Fibroblast of skin of left quadriceps (primary cell): Measurements from ENCODE around the gene TMEM185B.
"Not testable (repeated sequence)": the region's sequence is repeated elsewhere in the genome, so short reads cannot be mapped to it uniquely, and the experiment has no call there.

Experiments
- DNase-seq, 2 experiments: peaks; one replicate each; pipeline ENCODE4 v3.0.0-alpha.2; 2013; ENCODE audit warnings: low read depth in 2 of 2

Gene TMEM185B

DNA sequence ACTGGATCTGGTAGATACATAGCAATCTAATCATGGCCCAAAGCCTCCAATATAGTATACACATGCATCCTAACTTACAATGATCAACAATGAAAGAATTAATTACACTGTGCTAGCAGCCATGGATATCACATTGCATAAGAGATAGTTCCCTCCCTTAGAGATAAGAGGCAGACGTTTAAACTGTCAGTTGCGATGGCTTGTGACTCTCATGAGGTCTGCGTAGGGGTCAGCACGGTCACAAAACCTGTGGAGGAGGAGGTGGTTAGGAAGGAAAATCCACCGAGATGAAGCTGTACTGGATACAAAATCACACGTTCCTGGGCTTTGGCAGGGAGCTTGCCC lies 28.7 kb upstream of the TMEM185B start:
- DNase-seq, result no peak

DNA sequence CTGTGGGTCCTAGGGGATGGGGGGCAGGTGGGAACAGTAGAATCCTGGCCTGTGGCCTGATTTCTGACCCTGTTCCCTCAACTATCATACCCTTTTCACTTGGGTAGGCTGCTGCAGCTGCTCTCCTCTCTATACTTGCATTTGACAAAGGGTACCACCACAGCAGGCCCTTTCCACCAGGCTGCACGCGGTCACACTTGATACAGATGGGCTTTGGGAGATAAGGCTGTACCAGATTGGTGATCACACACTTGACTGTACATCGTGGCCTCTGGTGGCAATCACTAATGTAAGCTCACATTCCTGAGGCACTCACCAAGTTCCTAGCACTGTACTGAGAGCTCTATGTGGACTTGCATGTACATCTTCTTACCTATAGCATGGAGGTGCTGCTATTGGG lies 27.9 kb upstream of the TMEM185B start:
- no peak for DNase-seq

DNA sequence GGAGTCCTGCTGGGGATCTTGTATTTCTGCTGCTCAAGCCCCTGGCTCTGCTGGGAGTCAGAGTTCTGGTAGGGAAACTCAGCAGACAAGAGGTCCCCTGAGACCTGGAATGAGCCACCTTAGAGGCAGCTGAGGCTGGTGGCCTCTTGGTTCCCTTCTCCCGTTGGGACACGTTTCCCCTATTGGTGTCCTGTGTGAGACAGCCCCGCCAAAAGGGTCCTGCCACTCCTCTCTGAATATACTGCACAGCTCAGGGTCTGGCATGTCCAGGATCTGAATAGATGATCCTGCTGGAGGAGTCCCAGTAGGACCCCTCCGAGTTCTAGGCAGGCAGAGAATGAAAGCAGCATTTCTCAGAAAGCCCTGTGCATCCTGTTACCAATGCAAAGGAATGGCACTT lies 27.4 kb upstream of the TMEM185B start:
- no peak for DNase-seq

GRCh38 chr2:120247851-120248250 lies 24.7 kb upstream of the TMEM185B start:
- DNase-seq, result no peak

GRCh38 chr2:120246546-120247300 lies 23.5 kb upstream of the TMEM185B start:
- DNase-seq, result no peak

GRCh38 chr2:120245520-120246332 lies 22.5 kb upstream of the TMEM185B start:
- DNase-seq, result no peak

- no peak for DNase-seq
These were observed 21.7 kb upstream of the TMEM185B start for GRCh38 chr2:120244656-120245519.

DNA sequence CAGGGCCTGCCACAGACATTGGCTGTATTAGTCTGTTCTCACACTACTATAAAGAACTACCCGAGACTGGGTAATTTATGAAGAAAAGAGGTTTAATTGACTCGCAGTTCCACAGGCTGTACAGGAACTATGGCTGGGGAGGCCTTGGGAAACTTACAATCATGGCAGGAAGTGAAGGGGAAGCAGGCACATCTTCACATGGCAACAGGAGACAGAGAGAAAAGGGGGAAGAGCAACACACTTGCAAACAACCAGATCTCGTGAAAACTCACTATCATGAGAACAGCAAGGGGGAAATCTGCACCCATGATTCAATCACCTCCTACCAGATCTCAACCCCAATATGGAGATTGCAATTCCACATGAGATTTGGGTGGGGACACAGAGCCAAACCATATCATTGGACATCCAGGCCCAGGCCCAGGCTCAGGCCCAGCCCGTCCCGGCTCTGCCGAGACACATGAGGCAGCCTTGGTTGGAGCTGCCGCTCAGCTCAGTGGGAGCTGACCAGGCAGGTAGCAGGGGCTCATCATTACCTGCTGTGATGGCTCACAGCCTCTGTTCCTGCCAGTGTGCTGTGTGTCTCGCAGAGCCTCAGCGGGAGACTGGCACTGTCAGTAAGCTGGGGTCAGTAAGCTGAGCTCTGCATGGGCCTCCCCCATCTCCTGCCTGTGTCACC lies 20.8 kb upstream of the TMEM185B start:
- no peak for DNase-seq

GRCh38 chr2:120243211-120243610 lies 20.0 kb upstream of the TMEM185B start:
- no peak for DNase-seq

- no peak for DNase-seq
These were observed 18.5 kb upstream of the TMEM185B start for GRCh38 chr2:120241684-120242083.

DNA sequence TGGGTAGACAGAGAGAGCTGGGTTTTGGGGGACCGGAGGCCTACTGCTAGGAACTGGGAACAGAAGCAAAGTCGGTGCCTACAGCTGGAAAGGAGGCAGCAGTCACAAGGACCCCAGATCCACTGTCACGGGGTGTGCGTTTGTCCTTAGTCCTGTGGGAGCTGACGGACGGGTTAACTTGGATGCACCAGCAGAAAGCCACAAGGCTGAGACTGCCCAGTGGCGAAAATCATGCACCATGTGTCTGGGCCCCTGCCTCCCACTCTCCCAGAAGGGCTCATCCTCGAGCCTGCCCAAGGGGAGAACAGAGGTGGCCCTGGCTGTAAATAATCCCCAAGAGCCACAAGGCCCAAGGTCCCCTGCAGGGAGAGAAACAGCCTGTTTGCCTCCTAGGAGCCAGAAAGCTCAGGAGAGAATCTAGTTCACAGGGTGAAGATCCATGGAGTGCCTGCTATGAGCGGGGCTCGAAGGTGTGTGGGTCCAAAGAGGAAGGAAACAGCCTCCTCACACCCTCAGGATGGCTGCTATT lies 17.8 kb upstream of the TMEM185B start:
- DNase-seq, result no peak

GRCh38 chr2:120239488-120240287 lies 16.5 kb upstream of the TMEM185B start:
- DNase-seq, result peak; percentile 42 to 50

- no peak for DNase-seq
These were observed 15.7 kb upstream of the TMEM185B start for GRCh38 chr2:120238728-120239487.

DNA sequence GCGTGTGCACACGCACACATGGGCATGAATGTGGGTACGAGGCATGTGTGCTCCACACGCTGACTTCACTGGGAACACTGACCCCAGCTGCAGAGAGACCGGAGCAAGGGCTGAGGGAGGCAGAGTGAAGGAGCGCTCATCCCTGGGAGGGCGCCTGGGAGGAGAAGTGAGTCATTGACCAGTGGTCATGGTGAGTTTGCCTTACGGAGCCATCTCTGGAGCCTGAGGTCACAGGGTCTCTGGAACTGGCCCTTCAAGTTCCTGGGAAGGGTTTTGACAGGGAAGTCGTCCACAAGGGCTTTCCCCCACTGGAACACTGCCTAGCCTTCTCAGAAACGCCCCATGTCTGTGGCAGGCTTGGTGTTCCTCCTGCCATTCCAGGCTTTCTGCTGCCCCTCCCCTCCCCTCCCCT lies 14.3 kb upstream of the TMEM185B start:
- DNase-seq, result no peak

DNA sequence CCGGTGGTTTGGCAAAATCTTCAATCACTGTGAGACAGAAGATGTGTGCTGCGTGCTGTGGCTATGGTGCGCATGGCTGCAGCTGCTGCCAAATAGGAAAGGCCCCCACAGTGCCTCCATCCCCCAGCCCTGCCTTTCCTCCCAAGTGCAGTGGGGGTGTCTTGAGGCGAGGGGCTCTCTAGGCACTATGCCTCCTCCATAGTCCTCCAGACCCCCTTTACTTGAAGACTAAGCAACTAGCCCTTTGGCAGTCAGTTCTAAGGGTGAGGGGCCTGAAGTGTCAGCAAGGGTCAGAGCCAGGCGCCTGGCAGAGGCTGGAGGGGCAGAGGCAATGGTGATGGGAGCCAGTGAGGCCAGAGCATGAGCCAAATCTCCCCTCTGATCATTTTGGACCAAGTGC lies 13.6 kb upstream of the TMEM185B start:
- DNase-seq, result no peak

- no peak for DNase-seq
These were observed 13.1 kb upstream of the TMEM185B start for GRCh38 chr2:120236316-120236715.

- no peak for DNase-seq
These were observed 12.5 kb upstream of the TMEM185B start for GRCh38 chr2:120235681-120236080.

DNA sequence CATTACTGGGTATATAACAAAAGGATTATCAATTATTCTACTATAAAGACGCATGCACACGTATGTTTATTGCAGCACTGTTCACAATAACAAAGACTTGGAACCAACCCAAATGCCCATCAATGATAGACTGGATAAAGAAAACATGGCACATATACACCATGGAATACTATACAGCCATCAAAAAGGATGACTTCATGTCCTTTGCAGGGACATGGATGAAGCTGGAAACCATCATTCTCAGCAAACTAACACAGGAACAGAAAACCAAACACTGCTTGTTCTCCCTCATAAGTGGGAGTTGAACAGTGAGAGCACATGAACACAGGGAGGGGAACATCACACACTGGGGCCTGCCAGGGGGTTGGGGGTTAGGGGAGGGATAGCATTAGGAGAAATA lies 12.0 kb upstream of the TMEM185B start:
- DNase-seq, result not testable (repeated sequence)

DNA sequence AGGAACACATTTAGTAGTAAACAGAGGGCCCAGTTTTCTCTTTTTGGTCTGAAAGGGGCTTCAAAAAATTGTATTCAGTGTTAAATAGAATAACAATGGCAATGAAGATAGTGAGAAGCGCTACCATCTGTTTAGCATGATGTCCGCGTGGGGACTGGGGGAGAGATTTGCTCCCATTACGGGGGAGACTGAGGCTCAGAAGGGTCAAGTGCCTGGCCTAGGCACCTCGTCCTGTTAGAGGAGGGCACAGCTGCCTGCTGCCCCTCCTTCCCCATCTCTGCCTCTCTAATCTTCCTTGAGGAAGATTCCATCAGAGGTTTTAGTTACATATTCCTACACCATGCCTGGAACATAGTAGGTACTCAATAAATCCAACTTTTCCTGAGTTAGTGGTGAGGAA lies 10.1 kb upstream of the TMEM185B start:
- DNase-seq, result no peak
